WI38 (cell line): ENCODE data around the gene RSPO4.

Experiments
- H3K4me3 ChIP-seq: 2 replicates; pipeline ENCODE4 v1.5.1; 2011; ENCODE audit warnings: low read depth, mild to moderate bottlenecking, control low read depth, low read length
- TF ChIP-seq, protein P1 (sequence below): IDR thresholded peaks from 2 replicates; pipeline ENCODE4 v1.5.1; 2012; ENCODE audit warnings: low read depth, mild to moderate bottlenecking, control low read depth, low read length

The RSPO4 gene

DNA sequence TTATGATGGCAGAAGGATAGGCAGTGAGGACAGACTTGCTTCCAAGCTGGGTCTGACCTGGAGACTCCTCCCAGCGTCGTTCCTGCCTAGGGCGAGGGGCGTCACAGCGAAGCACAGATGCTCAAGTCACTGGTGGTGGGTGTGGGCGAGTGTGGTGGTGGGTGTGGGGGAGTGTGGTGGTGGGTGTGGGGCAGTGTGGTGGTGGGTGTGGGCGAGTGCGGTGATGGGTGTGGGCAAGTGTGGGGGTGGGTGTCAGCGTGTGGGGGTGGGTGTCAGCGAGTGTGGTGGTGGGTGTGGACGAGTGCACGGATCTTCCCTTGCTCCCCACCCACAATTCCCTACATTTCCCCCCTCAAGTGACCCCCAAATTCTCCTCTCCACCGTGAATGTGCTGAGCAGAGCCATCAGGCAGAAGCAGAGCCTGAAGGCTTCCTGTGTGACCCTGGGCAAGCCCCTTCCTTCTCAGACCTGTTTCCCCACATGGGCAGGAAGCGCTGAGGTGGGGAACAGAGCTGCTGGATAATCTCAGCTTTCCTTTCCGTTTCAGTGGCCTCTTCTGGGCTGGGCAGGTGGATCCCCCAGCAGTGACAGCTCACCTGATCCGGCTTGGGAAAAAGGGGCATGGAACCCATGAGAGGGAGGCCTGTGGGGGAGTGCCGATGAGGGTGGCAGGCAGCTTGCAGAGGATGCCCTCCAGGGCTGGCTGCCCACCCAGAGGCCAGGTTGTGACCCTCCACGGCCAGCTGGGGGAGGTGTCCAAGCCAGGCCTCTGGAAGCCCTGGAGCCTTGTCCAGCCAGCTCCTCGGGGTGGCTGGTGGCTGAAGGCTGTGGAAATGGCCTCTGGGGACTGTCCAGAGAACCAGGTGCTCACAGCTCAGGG, 42.9 kb downstream of the RSPO4 start:
- no peak overlapping the region for H3K4me3 ChIP-seq
- TF ChIP-seq, protein P1, sequence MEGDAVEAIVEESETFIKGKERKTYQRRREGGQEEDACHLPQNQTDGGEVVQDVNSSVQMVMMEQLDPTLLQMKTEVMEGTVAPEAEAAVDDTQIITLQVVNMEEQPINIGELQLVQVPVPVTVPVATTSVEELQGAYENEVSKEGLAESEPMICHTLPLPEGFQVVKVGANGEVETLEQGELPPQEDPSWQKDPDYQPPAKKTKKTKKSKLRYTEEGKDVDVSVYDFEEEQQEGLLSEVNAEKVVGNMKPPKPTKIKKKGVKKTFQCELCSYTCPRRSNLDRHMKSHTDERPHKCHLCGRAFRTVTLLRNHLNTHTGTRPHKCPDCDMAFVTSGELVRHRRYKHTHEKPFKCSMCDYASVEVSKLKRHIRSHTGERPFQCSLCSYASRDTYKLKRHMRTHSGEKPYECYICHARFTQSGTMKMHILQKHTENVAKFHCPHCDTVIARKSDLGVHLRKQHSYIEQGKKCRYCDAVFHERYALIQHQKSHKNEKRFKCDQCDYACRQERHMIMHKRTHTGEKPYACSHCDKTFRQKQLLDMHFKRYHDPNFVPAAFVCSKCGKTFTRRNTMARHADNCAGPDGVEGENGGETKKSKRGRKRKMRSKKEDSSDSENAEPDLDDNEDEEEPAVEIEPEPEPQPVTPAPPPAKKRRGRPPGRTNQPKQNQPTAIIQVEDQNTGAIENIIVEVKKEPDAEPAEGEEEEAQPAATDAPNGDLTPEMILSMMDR: no peak

DNA sequence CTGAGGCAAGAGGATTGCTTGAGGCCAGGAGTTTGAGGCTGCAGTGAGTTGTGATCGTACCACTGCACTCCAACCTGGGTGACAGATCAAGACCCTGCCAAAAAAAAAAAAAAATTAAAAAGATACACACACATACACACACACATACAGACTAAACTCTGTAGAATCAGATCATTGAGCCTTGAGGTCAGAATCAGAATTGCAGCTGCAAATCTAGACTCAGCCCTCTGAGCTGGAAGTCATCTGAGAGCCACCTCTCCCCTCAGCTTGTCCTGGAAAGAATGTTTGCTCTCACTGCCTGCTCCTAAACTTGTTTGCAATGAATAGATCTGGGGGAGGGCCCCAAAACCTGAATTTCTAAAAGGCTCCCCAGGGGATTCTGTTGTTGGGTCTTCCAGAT, 44.6 kb downstream of the RSPO4 start:
- H3K4me3 ChIP-seq: no peak overlapping the region
- TF ChIP-seq, protein P1: no peak

DNA sequence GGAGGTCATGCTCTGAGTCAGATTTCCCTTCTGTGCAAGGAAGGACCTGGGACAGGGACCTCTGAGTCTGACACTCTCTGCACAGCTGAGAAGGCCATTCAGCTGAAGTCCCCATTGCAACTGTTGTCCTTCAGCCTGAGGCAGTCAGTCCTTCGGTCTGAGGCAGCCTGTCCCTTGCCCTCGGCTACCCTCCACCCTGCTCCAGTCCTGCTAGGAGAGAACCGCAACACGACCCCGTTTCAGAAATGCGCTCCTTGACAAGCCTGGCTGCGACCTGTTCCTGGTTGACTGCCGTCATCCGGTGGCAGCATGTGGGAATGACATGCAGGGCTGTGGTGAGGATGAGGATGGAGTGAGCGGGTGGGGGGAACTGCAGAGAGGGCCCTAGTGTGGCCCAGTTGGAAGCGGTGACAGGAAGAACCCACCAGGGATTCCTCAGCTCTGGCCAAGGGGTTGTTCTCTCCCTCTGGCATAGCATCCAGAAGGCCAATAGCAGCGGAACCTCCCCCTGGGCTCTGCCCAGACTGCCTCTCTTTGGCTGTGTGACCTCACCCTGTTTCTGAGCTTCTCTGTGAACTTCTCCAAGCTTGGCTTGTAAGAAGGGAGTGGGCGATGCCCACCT, 45.7 kb downstream of the RSPO4 start:
- TF ChIP-seq, protein P1: peak; percentile 99
- no peak overlapping the region for H3K4me3 ChIP-seq

DNA sequence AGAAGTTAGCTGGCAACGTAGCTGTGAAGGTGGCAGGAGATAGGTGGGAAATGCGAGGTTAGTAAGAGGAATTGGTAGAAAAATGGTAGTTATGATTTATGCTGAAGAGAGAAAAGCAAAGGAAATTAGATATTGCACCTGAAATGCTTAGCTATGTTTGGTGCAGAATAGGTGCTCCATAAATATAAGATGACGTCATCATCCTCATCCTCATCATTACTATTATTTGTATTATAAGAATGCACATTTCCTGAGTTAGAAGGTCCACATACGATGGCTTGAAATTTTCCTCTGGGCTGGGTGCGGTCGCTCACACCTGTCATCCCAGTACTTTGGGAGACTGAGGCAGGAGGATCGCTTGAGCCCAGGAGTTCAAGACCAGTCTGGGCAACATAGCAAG, 46.5 kb downstream of the RSPO4 start:
- TF ChIP-seq, protein P1: no peak

DNA sequence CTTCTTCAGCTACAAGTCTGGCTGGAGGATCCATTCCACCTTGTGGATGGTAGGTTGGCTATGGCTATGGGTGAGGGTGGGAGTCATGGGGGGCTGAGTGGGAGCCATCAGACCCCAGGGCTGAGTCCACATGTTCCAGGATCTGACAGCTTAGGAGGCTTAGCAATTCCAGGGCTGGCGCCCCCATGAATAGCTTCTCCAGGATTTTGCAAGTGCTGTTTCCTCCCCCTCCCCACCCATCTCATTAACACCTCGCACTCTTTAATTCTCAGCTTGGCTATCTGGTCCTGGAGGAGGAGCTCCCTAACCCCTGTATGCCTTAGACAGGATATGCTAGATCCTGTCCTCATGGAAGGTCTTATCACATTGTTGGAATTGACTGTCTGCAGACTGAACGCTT, 47.0 kb downstream of the RSPO4 start:
- H3K4me3 ChIP-seq: no peak overlapping the region
- TF ChIP-seq, protein P1: no peak

More for the DNA sequence above, 46.5 kb downstream of the RSPO4 start:
- H3K4me3 ChIP-seq: no peak overlapping the region

DNA sequence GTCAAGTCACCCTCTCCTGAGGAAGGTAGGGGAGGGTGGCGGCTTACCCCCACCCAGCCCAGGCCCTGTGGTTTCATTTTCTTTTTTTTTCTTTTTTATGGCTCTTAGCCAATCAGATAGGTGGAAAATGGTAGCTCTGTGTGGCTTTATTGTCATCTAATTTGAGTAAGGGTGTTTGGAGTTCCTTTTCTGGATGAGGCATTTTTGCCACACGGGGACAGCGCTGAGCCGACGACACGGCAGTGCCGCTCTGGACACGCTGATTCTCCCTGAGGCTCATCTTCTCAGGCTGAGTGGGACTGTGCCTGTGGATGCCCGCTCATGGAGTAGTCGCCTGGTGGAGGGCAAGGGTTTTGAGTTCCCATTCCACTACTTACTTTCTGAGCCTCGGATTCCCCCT, 48.4 kb downstream of the RSPO4 start:
- TF ChIP-seq, protein P1: no peak
- H3K4me3 ChIP-seq: no peak overlapping the region

DNA sequence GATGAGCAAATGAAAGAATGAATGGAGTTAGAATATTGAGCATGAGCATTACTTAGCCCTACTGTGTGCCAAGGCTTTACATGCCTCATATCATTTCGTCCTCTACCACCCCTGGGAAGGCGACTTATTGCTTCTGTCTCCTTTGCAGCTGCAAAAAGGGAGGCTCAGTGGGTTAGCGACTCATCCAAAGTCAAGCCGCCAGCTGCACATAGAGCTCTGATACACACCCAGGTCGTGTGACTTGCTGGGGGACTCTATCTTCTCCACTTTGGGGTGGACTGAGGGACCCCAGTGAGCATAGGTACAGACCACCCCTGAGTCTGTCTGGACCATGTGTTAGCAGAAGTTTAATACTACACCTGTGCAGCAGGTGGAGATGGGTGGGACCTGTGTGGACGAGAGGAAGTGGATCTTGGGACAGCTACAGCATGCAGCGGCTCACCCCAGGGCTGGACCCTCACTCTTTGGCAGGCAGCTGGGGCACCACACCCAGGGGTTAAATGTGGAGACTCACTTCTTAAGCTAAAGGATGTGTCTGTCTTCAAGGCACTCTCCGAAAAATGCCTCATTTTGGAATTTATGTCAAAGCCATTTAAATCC, 49.8 kb downstream of the RSPO4 start:
- no peak overlapping the region for H3K4me3 ChIP-seq
- TF ChIP-seq, protein P1: no peak
